NCI-H146 (cell line): ENCODE measurements around the gene TSLP.
A peak's percentile ranks its signal among the peaks of the same experiment; 100 is the strongest.

ENCODE experiments used
- DNase-seq: peaks from one replicate; lab custom pipeline; 2025; lab: John Stamatoyannopoulos, UW

TSLP gene

DNA sequence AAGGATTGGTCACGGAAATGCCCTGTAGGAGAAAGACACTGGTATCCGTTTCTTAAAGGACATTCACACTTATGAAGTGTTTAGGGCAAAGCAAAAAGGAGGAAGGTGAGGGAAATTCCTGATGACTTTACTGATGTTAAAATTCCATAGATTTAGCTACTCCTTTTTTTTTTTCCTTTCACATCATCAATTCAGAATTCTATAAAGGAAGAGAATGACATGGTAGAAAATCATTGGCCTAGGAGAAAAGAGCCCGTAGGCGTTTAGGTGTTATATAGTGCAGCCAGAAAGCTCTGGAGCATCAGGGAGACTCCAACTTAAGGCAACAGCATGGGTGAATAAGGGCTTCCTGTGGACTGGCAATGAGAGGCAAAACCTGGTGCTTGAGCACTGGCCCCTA, at the start of gene TSLP:
TSS of gene TSLP (plus strand) at position 301 of the 400 bp plus-strand sequence. CDS start 178 bp downstream, outside the sequence.
- DNase-seq: no peak

DNA sequence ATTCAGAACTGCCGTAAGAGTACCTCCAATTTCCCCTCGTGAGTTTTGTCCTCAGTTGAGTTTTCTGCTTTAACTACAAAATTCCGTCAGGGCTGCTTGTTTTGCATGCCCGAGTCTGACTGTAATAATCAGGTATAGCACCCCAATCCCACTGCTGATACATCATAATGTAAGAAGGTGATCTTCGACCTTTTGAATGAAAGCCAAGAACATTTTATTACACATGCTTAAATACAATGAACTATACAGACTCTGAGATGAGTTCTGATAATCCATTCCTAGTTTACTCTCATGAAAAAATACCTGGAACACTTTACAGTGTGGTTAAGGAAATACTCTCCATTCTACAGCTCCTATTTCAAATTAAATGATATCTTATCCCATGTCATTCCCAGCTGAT, 49.2 kb upstream of the TSLP start:
- DNase-seq: no peak

DNA sequence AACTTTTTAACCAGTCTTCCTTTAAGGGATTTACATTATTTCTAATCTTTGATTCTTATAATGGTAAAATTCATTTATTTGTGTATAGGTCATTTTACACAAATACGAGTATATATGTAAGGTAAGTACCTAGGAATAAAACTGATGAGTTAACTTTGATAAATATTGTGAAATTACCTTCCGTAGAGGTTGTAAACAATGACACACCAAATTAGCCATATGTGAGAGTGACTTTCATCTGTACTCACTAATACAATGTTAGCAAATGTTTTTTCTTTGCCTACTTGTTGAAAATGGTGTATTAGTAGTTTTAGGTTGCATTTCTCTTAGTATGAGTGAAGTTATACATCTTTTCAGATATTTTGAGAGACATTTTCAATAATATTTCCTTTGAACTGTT, 42.6 kb upstream of the TSLP start:
- DNase-seq: no peak

DNA sequence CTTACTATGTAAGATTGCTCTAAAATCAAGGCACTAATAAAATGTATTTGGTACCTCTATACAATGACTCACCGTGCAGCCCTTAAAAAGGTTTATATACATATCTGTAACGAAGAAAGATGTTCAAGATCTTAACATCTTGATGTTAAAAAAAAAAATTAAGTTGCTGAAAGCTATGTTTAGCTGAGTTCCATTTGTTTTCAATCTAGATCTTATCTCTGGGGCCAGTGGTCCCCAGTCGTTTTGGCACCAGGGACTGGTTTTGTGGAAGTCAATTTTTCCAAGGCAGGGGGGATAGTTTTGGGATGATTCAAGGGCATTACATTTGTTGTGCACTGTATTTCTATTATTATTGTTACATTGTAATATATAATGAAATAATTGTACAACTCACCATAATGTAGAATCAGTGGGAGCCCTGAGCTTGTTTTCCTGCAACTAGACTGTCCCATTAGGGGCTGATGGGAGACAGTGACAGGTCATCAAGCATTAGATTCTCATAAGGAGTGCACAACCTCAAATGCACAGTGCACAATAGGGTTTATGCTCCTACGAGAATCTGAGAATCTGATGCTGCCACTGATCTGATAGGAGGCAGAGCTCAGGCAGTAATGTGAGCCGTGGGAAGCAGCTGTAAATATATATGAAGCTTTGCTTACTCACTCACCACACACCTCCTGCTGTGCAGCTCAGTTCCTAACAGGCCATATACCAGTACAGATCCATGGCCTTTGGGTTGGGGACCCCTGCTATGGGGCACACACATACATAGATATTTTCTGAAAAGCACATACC, 27.6 kb upstream of the TSLP start:
- peak; percentile 2 for DNase-seq

DNA sequence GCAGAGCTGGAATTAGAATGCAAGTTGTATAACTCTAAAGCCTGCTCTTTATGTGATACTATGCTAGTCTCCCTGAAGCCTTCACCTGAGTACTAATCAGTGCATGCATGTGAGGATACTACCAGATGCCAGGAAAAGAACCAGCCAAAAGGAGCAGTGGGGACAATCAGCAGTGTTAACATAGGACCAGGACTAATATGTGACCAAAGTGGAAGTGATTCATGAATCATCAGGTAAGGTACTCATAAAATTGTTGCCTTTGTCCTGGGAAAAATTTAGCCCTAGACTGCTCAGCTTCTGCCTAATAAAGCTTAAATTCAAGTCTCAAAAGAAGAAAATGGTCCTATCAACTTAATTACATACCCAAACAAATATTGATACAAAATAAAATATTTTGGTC, 13.4 kb upstream of the TSLP start:
- no peak for DNase-seq

DNA sequence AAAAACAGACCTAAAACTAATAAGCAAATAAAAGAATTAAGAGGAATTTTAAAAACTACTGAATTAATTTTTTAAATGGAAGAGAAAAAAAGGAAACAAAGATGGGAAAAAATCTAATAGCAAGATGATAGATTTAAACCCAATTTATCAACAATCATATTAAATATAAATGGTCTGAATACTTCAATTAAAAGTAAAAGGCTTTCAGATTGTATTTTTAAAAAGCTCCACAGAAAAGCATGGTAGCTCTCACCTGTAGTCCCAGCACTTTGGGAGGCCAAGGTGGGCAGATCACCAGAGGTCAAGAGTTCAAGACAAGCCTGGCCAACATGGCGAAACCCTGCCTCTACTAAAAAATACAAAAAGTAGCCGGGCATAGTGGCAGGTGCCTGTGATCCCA, 11.3 kb upstream of the TSLP start:
- no peak for DNase-seq

DNA sequence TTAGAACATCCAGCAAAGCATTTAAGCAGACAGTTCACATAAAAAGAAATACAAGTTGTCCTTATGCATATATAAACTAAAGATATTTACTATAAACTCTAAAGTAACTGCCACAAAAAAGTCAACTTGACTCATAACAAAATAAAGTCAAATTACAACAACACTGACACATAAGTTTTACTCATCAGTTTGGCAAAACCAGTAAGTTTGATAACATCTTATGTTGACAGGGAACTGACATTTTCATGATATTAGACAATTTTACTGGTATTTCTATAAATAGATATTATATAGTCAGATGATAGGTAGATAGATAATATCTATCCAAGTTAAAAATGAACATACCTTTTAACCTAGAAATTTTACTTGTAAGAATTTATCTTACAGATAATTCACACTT, 9.9 kb upstream of the TSLP start:
- no peak for DNase-seq

DNA sequence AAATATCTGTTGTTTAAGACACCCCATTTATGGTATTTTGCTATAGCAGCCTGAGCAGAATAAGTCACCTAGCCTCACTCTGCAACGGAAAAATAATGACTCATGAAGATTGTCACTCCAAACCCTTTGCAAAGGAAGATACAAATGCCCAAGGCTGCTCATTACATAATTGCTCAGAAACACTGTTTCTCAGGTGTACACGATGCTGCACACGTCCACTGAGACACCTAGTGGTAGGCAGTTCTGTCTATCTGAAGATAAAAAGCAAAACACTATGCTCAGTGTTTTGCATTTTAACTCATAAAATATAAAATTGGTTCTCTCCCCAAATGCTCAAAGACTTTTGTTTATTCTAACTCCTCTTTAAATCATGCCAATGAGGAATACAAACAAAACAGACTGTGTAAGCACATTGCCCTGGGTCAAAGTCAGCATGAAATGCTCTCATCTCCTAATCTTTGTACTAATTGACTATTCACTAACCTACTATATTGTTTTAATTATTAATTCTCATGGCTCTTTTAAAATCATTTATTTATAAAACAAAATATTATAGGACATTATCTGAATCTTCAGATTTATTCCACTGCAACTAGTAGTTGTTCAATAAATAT, 7.7 kb upstream of the TSLP start:
- no peak for DNase-seq

DNA sequence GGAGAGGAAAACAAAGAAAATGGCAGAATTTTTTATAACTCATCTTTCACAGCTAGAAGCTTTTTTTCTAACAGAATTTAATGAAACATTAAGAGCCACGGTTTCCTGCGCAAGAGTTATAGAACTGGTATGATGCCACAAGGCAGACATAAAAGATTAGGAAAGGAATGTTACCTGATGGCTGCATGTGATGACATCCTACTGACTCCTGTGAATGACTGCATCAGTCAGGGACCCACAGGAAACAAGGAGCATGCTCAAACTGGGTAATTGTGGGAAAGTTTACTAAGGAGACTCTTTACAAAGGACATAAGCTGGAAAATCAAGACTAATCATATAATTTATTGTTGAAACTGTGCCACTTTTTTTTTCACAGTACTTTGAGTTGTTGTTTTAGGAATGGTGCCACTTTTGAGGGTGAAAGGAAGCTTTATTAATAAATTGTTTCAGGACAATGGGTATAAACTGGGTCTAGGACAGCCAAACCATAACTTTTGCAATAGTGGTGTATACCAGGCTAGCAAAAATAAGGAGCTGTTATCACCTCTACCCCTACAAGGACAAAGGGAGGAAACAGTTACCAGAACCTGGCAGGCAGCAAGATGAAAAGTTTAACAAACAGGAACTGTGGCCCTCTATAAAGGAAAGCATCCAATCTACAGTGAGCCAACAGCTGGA, 5.1 kb upstream of the TSLP start:
- no peak for DNase-seq

DNA sequence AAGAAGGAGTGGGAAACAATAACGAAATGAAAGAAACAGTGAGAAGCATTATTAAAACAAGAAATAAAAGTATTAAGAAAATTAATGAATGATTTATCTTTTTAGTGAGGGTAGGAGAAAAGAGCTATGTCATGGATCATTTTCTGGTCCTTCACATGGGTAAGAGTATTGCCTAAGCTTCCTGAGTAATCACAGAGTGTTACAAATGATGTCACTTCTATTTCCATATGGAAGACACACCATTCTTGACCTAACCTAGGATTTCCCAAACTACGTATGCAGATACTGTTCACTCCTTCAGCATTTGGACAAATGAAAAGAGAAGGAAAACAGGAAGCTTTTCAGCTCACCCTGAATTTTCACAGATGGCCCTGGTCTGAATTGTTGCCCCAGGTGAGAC, 3.3 kb upstream of the TSLP start:
- DNase-seq: no peak

DNA sequence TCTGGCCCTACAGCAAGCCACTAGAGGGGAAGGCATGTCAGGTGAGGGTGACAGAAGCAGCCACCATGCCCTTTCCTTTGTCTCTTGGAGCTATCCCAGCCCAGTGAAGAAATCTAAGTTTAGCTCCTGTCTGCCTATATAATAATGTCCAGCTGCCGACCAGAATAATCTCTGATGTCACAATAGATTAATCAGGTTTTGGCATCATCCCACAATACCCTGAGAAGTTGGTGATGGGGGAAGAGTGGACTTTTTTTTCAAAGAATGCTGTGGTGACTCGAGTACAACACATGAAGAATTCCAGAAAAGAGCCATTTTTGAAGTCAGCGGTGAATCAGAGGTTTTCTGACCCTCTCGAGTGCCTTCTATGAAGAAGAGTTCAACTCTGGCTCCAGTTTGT, 1.7 kb upstream of the TSLP start:
- no peak for DNase-seq

DNA sequence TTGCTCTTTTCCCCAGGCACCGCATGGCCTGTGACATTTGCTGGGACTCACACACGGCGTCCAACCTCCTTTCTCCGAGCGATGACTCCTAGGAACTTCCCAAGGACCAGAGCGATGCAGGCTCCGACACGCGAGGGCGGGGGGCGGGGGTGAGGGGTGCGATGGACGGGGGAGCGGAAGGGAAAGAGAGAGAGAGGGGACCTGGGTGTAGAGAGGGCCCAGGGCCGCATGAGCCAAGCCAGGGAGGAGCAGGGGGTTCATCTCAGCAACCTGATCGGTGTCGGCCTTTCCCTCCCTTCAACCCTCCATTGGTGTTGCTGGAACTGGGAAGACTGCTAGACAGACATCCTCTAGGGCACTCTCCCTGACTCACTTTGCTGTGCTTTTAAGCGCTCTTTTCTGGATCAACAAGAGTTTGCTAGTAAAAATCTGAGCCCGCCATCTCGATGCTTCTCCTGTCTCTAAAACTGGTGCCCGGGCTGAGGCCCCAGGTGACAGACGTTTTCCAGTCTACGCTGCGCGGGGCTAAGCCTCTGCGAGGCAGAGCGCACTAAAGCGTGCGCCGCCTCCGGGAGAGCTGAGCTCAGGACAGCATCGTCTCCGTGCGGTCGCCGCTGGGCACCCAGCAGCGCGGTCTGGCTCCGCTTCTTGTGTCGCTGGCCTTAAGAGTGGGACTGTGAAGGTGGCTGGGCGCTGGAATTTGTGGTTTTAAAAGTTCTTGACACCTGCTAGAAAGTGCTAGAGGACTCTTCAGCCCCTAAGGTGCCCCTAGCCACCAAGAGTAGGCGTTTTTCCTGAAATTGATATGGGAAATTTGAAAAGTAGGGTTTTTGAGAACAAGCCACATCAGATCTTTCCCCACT, 1.0 kb upstream of the TSLP start:
- no peak for DNase-seq

DNA sequence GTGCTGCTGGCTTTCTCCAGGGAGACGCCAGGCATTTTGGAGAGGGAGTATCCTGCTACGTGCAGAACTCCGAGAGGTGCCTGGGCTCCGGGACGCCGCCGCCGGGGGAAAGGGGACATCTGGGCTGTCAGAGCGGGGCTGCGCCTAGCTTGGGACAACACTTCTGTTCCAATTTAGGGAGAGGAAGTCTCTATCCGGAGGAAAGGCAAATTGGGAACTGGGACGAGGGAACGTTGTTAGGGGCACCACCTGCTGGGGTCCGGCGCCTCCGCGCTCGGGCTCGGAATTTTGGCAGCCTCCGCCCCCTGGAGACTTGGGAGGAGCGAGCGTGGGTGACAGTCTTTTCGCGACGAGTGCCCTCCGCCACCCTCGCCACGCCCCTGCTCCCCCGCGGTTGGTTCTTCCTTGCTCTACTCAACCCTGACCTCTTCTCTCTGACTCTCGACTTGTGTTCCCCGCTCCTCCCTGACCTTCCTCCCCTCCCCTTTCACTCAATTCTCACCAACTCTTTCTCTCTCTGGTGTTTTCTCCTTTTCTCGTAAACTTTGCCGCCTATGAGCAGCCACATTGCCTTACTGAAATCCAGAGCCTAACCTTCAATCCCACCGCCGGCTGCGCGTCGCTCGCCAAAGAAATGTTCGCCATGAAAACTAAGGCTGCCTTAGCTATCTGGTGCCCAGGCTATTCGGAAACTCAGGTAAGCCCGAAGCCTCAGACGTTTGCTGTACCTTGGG, 1.6 kb downstream of the TSLP start:
- DNase-seq: peak; percentile 32

DNA sequence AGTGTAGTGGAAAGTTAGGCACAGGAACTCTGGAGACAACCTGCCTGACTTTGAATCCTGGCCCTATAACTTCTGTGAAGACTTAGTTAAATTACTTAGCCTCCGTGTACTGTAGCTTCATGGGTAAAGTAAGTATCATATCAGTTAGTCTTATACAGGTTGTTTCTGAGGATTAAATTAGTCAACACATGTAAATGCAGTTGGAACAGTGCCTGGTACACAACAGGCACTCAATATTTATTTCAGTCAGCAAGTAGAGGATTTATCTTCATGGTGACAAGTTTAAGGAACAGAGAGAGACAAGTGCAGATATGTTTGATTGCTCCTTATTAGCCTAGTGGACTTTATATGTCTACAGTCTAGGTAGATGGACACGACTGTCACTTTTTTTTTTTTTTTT, 2.7 kb downstream of the TSLP start:
- DNase-seq: no peak

DNA sequence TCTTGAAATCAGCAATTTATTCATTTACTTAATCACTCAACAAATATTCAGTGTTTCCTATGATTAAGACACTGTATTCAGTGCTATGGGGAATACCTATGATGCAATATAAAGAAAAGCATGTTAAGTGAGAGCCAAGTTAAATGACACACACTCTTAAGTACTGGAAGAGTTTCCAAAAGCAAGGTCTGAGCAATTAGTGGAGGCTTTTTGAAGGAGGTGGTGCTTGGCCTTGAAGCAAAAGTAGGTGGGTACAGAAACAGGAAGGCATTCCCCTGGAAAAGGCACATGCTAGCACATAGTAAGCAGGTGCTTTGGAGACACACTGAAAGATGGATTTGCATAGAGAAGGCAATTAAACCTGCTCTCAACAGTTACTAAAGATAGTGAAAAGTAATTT, 4.0 kb downstream of the TSLP start:
- no peak for DNase-seq

DNA sequence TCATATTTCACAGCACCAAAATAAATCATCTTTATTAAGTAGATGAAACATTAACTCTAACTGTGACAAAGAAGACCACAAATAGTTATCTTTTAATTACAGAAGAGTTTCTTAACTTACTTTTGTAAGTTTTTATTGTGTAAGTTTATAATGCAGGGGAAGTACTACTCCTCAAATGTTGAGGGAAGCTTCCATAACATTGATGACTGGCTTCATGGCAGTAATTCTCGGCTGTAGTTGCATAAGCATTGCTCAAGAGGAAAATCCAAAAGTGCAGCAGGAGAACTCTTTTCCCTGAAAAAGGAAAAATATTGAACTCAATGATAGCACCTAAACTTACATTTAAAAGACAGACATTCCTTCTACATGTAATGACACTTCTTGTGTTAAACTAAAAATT, 4.6 kb downstream of the TSLP start:
- no peak for DNase-seq

DNA sequence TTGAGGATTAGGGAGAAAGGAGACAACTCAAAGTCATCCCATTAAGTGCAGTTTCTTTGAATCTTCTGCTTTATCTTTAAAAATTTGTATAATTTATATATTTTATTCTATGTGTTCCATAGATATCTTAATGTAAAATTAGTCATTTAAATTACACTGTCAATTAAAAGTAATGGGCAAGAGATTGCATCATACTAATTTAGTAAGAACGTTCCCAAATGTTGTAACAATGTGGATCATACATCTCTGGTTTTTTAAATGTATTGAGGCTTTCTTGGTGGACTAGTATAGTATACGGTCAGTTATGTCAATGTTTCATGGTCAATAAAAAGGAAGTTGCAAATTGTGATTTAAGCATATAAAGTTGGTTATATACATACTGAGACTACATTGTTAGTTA, 6.2 kb downstream of the TSLP start:
- no peak for DNase-seq

DNA sequence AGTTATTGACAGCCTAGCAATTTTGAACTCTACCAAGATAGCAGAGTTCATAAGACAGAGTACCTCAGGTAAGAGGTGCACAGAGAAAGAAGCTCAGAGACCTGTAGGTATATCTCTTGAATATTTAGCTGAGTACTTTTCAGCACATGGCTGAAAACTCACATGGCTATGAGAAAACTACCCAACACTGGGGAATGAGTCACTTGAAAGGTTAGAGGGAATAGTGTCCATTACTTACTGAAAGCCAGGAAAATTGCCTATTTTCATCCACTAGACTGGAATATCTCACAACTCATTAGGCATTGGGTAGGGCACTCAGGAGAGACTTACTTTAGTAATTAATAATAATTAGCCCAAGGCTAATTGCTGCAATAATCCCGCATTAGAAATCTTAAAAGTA, 8.3 kb downstream of the TSLP start:
- no peak for DNase-seq

DNA sequence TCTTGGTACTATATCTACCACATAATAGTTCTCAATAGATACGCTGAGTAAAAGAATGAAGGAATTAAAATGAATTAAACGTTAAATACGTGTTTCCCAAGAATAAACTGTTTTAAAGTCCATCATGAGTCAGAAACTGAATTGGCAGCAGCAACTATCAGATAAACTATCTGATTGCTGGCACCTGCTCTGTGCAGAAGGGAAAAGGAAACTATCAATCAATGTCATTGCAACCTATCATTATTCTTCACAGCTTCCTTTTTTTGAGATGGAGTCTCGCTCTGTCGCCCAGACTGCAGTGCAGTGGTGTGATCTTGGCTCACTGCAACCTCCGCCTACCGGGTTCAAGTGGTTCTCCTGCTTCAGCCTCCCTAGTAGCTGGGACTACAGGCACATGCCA, 11.8 kb downstream of the TSLP start:
- peak; percentile 50 for DNase-seq

DNA sequence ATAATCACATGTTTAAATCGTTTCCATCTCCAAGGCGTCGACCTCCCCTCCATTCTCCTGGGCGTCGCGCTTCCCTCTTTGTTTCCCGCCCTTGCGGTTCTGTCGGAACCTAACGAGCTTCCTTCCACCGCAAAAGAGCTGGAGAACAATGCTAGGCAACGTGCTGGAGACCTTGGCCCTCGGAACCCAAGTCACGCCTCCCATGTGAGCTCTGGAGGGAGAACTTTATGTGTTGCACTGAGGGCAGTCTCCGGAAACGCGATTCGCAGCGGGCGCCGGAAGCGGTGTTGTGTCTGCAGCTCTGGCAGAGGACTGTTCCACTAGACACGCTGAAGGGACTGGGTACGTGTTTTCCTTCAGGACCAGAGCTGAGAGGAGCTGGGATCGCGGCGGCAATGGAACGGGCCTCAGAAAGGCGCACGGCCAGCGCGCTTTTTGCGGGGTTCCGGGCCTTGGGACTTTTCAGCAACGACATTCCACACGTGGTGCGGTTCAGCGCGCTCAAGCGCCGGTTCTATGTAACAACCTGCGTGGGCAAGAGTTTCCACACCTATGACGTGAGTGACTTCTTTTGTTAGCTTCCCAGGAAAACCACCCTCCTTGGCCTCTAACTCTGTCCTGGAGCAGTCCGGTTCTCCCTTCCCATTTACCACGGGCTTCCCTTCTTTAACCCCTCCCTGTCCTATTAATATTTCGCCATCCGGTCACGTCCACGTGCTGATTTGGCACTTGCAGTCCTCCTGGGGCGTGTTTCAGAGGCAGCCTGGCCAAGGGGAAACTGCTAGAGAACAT, 20.7 kb downstream of the TSLP start, which contains the start of gene WDR36:
TSS of gene WDR36 (plus strand) at position 287 of the 792 bp plus-strand sequence. CDS start at position 396, 109 bp downstream.
- peak; percentile 84 for DNase-seq

DNA sequence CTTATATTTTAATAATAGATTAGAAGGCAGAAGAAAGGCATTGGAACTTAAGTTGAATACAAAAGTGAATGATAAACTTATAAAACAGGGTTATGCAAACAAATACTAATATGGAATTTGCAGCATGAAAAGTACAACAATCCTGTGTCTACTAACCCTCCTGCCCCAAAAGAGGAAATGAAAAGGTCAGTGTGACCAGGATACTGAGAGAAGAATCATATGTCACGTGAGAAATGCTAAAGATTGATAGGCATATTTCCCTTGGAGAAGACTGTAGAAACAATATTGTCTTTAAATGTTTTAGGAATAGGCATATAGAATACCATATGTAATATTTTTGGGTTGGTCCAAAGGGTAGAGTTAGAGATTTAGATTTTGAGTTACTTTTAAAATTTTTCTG, 24.5 kb downstream of the TSLP start:
- no peak for DNase-seq
